Duodenal mucosa (tissue), 2 donors: ENCODE data around the gene ATP5F1D.

Source experiments
- H3K27ac ChIP-seq: one replicate; pipeline ENCODE4 v1.7.0; 2013; ENCODE audit warnings: low read depth, low read length
- H3K27me3 ChIP-seq, 2 donors: one replicate each; pipeline ENCODE4 v1.7.0; 2013; ENCODE audit warnings: low read length in 2 of 2, control low read depth in 1 of 2; ENCODE audit not compliant: insufficient read depth in 2 of 2, control insufficient read depth in 1 of 2
- H3K36me3 ChIP-seq, 2 donors: one replicate each; pipeline ENCODE4 v1.7.0; 2013; ENCODE audit warnings: low read length in 2 of 2, control low read depth in 1 of 2; ENCODE audit not compliant: insufficient read depth in 2 of 2, control insufficient read depth in 1 of 2
- H3K4me1 ChIP-seq, 2 donors: one replicate each; pipeline ENCODE4 v1.7.0; 2013; ENCODE audit warnings: low read length in 2 of 2, control low read depth in 1 of 2; ENCODE audit not compliant: insufficient read depth in 2 of 2, control insufficient read depth in 1 of 2
- H3K4me3 ChIP-seq, 2 donors: one replicate each; pipeline ENCODE4 v1.7.0; 2013; ENCODE audit warnings: low read length in 2 of 2, low read depth in 1 of 2
- H3K9ac ChIP-seq, 2 donors: one replicate each; pipeline ENCODE4 v1.7.0; 2013; ENCODE audit warnings: low read length in 2 of 2, low read depth in 1 of 2
- H3K9me3 ChIP-seq, 2 donors: one replicate each; pipeline ENCODE4 v1.7.0; 2013; ENCODE audit warnings: low read length in 2 of 2, control low read depth in 1 of 2; ENCODE audit not compliant: control insufficient read depth in 1 of 2

The ATP5F1D gene

DNA sequence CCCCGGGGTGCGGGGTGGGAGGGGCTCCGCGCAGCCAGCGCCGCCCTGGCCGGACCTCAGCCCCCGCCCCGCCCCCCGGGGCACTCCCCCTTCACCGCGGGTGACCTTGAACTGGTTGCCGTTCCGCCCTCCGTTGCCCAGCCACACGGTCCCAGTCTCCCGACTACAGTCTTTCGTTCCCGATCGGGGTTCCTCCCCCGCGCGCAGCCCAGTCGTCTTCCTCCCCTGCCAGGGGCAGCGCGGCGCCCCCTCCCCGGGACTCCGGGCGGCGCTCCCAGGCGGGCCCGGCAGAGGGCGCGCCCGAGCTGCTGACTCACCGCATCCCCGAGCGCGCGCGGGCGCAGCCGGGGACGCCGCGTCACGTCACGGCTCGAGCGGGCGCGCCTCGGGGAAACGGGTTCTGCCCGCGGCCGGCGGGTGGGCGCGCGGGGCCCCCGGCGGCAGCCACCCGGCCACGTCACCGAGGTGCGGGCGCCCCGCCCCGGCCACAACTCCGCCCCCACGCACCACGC is 7.3 kb downstream of the ATP5F1D start:
- no peaks in the 10 kb centered on the region for H3K27me3 ChIP-seq
- H3K9me3 ChIP-seq, result no peaks in the 10 kb centered on the region
- H3K4me1 ChIP-seq, result peaks cover 38 to 43% of the 10 kb centered on the region in 2 donors
- peak overlapping the region; percentile 72 to 74 for H3K4me3 ChIP-seq
- H3K27ac ChIP-seq, result peak overlapping the region; percentile 100
- peaks cover 0 to 4% of the 10 kb centered on the region in 2 donors for H3K36me3 ChIP-seq
- peak overlapping the region; percentile 70 to 78 for H3K9ac ChIP-seq

DNA sequence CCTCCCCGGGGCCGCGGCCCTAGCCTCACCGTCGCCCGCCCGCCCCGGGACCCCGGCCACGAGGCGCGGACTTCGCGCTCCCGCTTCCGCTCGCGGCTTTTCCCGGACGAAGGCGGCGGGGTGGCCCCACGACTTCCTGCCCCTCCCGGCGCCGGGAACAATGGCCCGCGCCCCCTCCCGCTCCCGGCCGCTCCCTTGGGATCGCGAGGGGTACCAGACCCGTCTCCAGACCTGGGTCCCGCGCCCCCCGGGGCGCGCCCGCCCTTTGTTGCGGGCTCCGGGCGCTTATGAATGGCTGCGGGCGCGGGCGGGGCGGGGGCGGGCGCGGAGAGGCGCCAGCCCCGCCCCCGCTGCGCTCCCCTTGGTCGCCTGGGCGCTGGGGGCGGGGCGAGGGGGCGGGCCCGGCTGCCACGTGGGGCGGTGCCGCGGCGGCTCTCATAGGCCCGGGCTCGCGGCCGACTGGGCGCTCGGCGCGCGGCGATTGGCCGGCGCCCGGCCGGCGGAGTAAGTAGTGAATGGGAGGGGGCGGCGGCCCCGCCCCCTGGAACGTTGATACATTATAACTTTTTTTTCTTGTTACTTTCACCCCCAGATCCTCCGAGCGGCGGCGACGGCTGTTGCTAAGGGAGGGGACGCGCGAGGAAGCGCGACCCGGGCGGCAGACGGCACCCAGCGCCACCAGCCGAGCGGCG is 7.9 kb downstream of the ATP5F1D start:
- H3K36me3 ChIP-seq, result peaks cover 5 to 6% of the 10 kb centered on the region in 2 donors
- H3K27me3 ChIP-seq, result no peaks in the 10 kb centered on the region
- no peaks in the 10 kb centered on the region for H3K9me3 ChIP-seq
- peaks cover 38 to 43% of the 10 kb centered on the region in 2 donors for H3K4me1 ChIP-seq
- H3K27ac ChIP-seq, result peak overlapping the region; percentile 100
- H3K4me3 ChIP-seq, result peak overlapping the region; percentile 62 to 82
- peak overlapping the region; percentile 70 to 78 for H3K9ac ChIP-seq

GRCh38 chr19:1249990-1250436 is 8.5 kb downstream of the ATP5F1D start:
- peak overlapping the region; percentile 98 for H3K27ac ChIP-seq

GRCh38 chr19:1250437-1251260 is 9.1 kb downstream of the ATP5F1D start:
- peak overlapping the region; percentile 85 for H3K9ac ChIP-seq
- H3K9me3 ChIP-seq, result no peaks in the 10 kb centered on the region
- peak overlapping the region; percentile 98 for H3K27ac ChIP-seq
- peaks cover 17 to 18% of the 10 kb centered on the region in 2 donors for H3K36me3 ChIP-seq
- H3K4me1 ChIP-seq, result peaks cover 32 to 38% of the 10 kb centered on the region in 2 donors
- H3K4me3 ChIP-seq, result peak overlapping the region; percentile 80 to 82
- no peaks in the 10 kb centered on the region for H3K27me3 ChIP-seq

More at GRCh38 chr19:1249990-1250436, 8.5 kb downstream of the ATP5F1D start:
- Histone ChIP-seq H3K4me3 (peak overlapping the region; percentile 62 to 82), H3K4me1 (peaks cover 37 to 42% of the 10 kb centered on the region in 2 donors), H3K27me3 (no peaks in the 10 kb centered on the region), H3K9me3 (no peaks in the 10 kb centered on the region), H3K36me3 (peaks cover 11% of the 10 kb centered on the region in 2 donors), H3K9ac (peak overlapping the region; percentile 61 to 70)

- Histone ChIP-seq H3K36me3 (peaks cover 21 to 23% of the 10 kb centered on the region in 2 donors), H3K27ac (peak overlapping the region; percentile 98), H3K4me1 (peaks cover 26 to 33% of the 10 kb centered on the region in 2 donors), H3K9ac (peak overlapping the region; percentile 85), H3K9me3 (no peaks in the 10 kb centered on the region), H3K4me3 (peak overlapping the region; percentile 80 to 82), H3K27me3 (no peaks in the 10 kb centered on the region)
Measured at GRCh38 chr19:1251330-1252220, 10.0 kb downstream of the ATP5F1D start.

DNA sequence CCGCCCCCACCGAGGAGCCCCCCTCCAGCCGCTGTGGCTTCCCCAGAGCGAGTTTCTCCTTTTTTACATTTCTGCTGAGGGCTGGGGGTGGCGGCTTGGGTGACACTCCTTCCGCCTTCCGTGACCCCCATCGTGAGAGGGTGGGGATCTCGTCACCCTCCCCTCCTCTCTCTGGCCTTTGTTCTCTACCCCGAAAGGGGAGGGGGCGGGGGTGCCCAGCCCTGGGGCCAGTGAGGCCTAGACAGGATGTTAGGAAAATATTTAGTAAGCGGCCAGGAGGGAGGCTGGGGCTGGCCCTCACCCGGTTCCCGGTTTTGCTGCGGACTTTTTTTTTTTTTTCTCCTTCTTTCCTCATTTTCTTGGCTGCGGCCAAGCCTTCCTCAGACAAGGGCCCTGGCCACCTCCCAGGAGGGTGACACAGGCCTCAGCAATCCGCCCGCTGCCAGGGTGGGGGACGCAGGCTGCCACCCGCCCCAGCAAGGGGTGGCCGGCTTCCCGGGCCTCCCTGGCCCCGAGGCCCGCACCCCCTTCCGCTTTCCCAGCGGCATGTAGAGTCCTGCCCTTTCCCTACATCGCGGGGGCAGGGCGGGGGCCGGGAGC is 10.8 kb downstream of the ATP5F1D start:
- H3K4me1 ChIP-seq, result peaks cover 26 to 34% of the 10 kb centered on the region in 2 donors
- H3K9ac ChIP-seq, result peak overlapping the region; percentile 32 to 85
- peaks cover 21 to 29% of the 10 kb centered on the region in 2 donors for H3K36me3 ChIP-seq
- H3K4me3 ChIP-seq, result peak overlapping the region; percentile 80 to 82
- no peaks in the 10 kb centered on the region for H3K27me3 ChIP-seq
- no peaks in the 10 kb centered on the region for H3K9me3 ChIP-seq
- peak overlapping the region; percentile 98 for H3K27ac ChIP-seq

DNA sequence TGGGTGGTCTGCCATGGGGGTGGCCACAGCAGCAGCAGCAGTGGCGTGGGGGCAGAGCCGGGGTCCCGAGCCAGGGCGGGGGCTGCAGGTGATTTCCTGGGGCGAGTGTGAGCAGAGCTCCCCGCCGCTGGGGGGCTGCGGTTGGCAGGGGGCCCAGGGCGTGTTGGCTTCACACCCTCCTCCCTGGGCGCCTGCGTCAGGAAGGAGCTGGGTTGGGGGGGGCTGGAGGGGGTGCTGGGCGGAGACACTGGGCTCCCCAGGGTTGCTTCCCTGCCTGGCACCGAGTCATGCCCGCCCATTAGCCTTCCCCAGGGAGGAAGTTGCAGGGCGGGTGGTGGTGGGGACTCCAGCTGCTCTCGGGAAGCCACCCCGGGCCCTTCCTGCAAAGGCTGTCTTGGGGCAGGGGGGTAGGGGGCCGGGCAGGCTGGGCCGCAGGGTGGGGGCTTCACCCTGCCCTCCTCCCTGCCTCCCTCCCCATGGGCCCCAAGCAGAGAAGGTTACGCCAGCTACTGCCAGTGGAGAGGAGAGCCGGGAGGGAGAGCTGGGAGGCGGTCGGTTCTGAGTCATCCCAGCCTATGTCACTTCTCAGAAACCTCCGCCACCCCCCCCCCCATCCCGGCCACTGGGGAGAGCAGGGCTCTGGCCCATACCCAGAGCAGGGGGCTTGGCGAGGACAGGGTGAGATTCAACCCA is 11.4 kb downstream of the ATP5F1D start:
- H3K4me1 ChIP-seq, result peaks cover 22 to 34% of the 10 kb centered on the region in 2 donors

GRCh38 chr19:1253514-1254080 is 12.0 kb downstream of the ATP5F1D start:
- peaks cover 25 to 36% of the 10 kb centered on the region in 2 donors for H3K4me1 ChIP-seq
- H3K9ac ChIP-seq, result peak overlapping the region; percentile 69 to 85
- peaks cover 24 to 29% of the 10 kb centered on the region in 2 donors for H3K36me3 ChIP-seq
- no peaks in the 10 kb centered on the region for H3K27me3 ChIP-seq
- peak overlapping the region; percentile 98 for H3K27ac ChIP-seq
- H3K9me3 ChIP-seq, result no peaks in the 10 kb centered on the region
- peak overlapping the region; percentile 80 to 82 for H3K4me3 ChIP-seq

More for the DNA sequence above, 11.4 kb downstream of the ATP5F1D start:
- Histone ChIP-seq H3K4me3 (peak overlapping the region; percentile 80 to 82), H3K9me3 (no peaks in the 10 kb centered on the region), H3K27me3 (no peaks in the 10 kb centered on the region), H3K36me3 (peaks cover 24 to 29% of the 10 kb centered on the region in 2 donors), H3K9ac (peak overlapping the region; percentile 69 to 85), H3K27ac (peak overlapping the region; percentile 98)
